HG03196 (cell line): ENCODE results near the gene SCAI.
"Not testable (repeated sequence)": the region's sequence is repeated elsewhere in the genome, so short reads cannot be mapped to it uniquely, and the experiment has no call there.

Experiments used
- ATAC-seq: cut with Tn5 transposase; IDR thresholded peaks from one replicate; pipeline ENCODE4 v1.9.1; 2021; ENCODE audit not compliant: unreplicated experiment

The SCAI gene

DNA sequence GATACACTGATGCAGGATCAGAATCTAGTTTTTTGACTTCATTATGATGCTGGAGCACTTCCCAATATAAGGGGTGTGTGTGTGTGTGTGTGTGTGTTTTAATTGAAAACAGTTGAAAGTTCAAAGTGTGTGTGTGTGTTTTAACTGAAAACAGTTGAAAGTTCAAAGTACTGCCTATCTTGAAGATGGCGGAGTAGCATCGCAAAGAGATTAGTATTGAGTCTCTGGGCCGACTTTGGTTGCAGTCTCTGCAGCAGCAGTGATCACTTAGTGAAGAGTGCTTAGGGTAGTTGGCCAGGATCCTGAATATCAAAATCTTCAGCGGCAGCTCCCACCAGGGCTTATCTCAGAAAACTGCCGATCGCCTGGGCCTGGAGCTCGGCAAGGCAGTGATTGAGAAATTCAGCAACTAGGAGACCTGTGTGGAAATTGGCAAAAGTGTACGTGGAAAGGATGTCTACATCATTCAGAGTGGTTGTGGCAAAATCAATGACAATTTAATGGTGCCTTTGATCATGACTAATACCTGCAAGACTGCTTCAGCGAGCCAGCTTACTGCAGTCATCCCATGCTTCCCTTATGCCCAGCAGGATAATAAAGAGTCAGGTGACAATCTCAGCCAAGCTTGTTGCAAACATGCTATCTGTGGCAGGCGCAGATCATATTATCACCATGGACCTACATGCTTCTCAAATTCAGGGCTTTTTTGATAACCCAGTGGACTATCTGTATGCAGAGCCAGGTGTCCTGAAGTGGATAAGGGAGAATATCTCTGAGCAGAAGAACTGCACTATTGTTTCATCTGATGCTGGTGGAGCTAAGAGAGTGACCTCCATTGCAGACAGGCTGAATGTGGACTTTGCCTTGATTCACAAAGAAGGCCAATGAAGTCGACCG is 7.3 kb upstream of the SCAI start:
- ATAC-seq, result no peak

DNA sequence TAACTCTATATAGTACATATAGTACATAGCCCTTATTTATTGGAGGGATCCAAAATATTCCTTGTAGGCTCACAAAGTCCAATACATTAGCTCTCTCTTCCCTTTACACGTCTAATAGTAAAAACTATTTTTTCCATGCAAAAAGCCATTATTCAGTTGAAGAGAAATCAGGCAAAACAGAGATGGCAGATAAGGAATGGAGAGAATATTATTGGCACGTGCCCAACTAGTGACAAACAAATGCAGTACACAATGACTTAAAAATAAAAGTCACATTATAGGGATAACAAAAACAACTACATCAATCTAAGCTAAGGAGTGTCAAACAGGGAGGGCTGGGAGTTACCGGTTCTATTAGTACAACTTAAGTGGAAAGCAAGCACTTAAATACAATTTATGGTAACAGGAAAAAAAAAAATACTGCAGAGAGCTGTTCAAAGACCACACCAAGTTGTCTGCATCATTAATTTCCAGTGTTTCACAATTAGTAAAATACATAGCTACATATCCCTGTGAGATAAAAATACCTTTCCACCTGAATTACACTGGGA is 4.1 kb upstream of the SCAI start:
- no peak for ATAC-seq

DNA sequence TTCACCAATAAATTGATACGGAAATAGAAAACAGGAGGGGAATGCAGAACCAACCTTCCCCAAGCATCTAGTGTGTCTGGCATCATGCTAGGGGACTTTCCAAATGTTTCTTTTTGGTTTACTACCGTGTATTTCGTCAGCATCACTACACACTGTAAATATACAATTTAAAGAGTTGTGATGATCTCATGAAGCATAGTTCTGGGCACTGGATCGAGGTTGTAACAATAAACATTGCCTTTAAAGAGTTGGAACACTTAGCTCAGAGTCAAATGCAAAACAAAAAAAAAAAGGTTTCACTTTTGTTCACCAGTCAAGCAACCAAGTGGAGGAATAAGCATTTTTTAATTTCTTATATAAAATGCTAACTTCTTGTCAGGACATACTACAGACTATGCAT is 2.9 kb upstream of the SCAI start:
- ATAC-seq, result no peak

DNA sequence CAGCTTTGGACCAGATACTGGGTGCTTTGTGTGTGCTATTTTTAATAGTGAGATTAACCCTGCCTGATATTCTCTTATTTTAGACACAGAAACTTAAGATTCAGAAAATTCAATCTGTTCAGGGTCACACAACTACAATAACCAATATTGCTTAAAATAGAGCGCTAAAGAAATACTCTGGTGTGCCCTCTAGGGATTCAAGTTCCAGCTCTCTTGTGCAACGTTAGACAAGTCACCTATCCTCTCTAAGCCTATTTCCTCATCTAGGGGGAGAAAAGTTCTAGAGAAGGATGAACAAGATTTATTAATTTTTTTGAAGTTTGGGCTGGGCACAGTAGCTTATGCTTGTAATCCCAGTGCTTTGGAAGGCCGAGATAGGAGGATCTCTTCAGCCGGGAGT is 2.1 kb upstream of the SCAI start:
- ATAC-seq, result no peak

DNA sequence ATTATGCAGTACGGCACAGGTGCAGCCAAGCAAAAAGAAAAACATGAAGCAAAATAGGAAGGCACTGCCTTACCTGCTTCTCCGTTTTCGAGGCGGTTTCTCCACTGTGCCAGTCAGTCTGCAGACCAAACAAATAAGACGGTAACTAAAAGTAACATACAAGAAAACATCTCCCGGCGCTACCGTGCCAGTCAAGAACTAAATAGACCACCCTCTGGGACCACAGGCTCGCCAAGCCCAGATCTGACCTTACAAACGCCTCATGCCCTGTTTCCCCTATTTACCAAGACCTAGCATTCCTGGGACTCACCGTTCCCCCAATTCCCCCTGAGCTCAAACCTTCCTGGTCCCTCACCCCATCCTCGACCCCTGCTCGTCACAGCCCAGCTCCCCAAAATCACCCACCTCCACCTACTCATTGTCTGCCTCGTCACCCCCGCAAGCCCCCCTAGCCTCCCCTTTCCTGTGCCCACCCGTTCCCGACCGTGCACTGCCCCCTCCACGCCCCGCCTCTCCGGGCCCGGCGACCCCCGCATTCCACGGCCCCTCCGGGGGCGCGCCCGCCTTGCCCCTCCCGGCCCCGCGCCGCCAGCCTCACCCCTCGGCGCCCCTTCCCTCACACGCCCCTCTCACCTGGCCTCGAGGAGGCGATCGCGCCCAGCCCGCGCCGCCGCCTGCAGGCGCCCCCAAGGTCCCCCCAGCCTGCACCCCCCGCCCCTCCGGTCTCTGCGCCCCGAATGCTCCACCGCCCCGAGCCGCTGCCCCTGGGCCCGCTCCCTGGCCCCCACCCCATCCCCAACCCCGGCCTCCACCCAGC is 560 bp downstream of the SCAI start:
- ATAC-seq, result no peak

DNA sequence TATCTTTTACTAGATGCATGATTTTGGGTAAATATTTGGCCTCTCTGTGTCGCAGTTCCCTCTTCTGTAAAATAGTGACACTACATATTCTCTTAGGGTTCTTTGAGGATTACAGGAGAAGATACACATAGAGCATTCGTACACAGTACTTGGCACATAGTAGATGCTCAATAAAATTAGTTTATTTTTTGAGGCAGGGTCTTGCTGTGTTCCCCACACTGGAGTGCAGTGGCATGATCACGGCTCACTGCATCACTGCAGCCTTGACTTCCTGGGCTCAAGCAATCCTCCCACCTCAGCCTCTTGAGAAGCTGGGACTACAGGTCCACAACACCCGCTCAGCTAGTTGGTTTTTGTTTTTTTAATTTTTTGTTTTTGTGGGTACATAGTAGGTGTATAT is 1.6 kb downstream of the SCAI start:
- ATAC-seq, result no peak

DNA sequence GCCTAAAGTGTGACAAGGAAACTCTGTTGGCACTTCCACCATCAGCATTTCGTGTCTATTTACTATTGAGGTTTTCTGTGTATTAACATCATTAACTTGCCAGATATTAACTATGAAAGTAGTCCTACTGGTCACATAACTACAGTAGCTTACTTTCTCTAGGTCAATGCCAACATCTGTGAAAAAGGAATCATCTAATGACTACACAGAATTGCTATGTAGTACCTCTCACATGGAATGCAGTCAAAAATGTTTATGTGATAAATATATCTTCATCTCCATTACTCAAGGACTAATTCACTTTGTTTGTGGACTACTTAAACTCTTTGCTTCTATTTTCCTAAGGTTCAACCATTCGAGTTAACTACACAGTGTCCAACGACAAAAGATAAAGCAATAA is 2.1 kb downstream of the SCAI start:
- ATAC-seq, result no peak

DNA sequence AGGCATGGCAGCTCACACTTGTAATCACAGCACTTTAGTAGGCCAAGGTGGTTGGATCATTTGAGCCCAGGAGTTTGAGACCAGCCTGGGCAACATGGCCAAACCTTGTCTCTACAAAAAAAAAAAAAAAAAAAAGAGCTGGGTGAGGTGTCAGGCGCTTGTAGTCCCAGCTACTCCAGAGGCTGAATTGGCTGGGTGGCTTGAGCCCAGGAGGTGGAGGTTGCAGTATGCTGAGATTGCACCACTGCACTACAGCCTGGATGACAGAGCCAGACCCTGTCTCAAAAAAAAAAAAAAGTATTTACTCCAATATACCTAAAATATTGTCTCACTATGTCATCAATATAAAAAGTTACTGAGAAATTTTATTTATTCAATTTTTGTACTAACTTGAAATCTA is 2.8 kb downstream of the SCAI start:
- no peak for ATAC-seq

DNA sequence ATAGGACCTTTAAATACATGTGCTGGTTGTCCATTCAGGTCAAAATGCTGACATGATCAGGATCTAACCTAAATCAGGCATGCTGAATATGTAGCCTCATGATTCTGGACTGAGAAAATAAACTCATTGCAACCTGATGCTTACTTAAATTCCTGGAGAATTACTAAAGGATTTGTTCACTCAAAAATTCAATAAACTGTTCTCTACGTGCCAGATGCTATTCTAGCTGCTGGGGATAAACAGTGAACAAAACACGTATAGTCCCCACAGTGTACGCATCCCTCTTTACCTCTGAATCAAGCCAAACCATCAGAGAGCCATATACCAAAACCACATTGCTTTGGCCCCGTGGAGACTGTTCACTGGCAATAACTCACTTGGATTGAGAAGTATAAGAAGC is 6.1 kb downstream of the SCAI start:
- ATAC-seq, result no peak

DNA sequence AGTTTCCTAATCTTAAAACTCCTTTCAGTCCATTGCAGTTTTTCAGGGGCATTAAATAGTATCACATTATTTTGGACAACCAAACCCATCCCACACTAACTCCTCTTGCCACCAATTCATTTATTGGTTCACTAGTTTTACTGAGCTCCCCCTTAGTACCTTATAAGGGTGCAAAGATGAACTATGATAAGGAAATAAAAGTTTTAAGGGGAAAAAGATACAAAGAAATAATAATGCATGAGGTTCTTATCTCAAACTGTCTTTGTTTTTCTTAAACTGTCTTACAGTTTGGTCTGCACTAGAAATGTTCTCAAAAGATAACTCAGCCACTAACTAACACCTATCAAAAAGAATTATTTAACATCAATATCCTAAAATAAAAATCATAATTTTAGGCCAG is 8.4 kb downstream of the SCAI start:
- ATAC-seq, result no peak

DNA sequence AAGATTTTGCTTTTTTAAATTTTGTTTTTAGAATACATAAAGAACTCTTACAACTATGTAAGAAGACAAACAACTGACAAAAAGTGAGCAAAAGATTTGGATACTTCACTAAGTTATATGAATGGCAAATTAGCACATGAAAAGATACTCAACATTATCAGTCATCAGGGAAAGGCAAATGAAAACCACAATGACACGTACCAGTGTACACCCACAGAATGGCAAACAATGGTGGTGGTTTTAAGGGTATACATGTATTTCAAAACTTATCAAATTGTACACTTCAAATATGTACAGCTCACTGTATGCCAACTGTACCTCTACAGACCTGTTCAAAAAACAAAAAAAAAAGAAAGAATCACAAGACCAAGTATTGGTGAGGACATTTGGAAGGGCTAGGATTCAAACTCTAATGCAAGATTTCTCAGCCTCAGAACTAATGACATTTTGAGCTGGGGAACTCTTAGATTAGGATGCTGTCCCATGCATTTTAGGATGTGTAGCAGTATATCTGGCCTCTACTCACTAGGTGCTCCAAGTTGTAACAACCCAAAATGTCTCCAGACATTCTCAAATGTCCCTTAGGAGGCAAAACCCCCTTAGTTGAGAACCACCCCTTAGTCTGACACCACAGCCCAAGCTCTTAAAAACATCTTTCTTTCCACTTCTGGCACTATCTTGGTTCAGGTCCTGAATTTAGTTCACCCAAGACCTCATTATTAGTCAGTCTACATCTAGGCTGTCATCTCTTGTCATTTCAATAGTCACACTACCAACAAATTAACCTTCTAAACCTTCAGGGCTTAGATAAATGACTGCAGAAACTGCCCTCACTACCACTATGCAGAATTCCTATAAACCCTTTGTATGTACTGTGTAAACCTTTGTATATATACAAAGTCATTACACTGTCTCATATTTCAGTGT is 9.7 kb downstream of the SCAI start:
- no peak for ATAC-seq

DNA sequence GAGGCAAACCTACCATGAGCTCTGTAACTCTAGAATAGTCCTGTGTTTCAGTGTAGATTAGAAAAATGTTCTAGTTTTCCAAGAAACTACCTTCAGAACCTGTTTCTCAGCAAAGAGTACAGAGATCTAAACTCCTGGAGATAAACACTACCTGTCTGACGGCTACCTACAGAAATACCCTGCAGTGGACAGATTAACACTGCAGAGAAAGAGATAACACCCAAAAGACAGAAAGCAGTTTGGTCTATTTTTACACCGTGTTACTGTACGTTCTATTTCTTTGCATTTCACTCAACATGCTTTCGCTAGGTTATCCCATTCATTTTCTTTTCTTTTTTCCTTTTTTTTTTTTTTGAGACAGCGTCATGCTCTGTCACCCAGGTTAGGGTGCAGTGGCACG is 11.6 kb downstream of the SCAI start:
- no peak for ATAC-seq

DNA sequence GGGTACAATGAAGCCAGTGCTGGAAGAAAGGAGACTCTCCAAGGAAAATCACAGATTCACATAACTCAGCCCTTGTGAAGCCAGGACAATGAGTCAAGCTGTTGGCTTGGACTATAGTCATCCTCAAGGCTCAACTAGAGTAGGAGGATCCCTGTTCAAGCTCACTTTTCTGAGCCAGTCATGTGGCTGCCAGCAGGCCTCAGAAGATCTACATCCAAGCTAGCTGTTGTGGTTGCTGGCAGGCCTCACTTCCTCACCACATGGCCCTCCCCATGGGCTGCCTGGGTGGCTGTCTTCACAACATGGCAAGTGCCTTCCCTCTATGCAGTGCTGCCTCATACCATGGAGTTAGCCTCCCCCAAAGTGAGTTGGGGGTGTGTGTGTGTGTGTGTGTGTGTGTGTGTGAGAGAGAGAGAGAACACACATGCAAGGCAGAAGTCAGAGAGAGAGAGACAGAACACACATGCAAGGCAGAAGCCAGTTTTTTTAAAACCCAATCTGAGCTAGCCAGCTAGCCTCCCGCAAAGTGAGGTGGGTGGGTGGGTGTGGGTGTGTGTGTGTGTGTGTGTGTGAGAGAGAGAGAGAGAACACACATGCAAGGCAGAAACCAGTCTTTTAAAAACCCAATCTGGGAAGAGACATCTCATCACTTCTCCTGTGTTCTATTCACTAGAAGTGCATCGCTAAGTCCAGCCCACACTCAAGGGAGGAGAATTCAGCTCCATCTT is 17.1 kb downstream of the SCAI start:
- peak; percentile 75 for ATAC-seq

DNA sequence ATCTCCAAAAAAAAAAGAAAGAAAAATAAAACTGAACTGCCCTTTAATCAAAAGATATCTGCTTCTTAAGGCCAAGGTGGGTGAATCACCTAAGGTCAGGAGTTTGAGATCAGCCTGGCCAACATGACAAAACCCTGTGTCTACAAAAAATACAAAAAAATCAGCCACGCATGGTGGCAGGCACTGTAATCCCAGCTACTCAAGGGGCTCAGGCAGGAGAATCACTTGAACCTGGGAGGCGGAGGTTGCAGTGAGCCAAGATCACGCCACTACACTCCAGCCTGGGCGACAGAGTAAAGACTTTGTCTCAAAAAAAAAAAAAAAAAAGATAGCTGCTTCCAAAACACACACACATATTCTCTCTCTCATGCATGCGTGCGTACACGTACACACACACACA is 17.8 kb downstream of the SCAI start:
- ATAC-seq, result no peak

DNA sequence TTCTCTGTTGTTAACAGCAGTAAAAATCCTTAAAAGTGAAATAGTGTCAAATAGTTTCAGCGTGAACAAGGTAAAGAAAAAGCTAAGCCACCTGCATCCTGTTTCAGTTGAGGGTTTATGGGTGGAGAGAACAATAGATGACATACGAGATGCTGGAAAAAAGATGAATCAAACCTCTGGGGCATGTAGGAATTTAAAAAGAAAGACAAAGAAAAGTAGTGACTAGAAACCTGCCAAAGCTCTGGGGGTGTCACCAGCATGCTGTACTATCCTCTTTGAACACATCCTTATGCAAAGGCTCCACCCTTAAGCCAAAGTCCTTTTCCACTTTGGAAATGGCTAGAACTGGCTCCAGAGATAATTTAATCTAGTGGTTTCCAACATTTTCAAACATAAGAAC is 22.2 kb downstream of the SCAI start:
- ATAC-seq, result no peak

DNA sequence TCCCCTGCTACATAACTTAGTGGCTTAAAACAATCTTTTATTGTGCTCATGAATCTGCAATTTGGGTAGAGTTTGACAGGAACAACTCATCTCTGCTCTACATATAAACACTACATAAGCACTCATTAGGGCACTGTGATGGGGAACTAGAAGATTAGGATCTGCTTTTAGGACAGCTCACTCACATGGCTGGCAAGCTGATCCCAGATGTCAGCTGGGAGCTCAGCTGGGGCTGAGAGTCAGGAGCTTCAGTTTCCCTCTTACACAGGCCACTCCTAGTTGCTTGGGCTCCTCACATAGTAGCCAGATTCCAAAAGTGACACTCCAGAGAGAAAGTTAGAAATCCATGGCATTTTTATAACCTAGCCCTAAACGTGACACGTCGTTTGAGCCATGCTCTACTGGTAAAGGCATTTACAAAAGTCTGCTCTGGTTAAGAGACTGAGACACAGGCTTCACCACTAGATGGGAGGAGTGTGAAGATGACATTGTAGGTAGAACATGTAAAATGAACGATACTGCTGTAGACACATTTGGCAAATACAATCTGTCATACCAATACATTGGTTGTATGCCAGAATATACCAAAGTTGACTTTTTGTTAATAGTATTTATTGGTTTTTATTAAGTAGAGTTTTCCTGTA is 23.6 kb downstream of the SCAI start:
- ATAC-seq, result no peak

DNA sequence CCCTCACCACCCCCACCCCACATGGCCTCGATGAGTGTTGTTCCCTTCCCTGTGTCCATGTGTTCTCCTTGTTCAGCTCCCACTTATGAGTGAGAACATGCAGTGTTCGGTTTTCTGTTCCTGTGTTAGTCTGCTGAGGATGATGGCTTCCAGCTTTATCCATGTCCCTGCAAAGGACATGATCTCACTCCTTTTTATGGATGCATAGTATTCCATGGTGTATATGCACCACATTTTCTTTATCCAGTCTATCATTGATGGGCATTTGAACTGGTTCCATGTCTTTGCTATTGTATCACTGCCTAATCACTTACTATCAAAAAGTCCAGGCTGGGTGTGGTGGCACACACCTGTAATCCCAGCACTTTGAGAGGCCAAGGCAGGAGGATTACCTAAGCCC is 24.6 kb downstream of the SCAI start:
- ATAC-seq, result not testable (repeated sequence)

DNA sequence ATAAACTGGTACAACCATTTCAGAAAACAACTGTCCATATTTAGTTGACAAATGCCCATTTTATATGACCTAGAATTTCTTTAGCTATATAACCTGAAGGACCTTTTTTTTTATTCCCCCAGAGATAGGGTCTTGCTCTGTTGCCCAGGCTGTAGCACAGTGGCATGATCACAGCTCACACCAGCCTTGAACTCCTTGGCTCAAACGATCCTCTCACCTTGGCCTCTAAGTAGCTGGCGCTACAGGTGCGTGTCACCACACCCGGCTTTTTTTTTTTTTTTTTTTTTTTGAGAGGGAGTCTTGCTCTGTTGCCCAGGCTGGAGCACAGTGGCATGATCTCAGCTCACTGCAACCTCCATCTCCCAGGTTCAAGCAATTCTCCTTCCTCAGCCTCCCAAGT is 28.8 kb downstream of the SCAI start:
- ATAC-seq, result not testable (repeated sequence)

DNA sequence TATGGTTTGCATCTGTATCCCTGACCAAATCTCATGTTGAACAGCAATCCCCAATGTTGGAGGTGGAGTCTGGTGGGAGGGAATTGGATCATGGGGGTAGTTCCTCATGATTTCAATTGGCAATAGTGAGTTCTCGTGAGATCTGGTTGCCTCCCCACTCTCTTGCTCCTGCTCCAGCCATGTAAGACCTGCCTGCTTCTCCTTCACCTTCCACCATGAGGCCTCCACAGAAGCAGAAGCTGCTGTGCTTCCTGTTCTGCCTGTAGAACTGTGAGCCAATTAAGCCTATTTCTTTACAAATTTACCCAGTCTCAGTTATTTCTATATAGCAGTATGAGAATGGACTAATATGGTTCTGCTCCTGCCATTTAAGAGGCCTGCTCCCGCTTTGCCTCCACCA is 32.9 kb downstream of the SCAI start:
- ATAC-seq, result no peak

DNA sequence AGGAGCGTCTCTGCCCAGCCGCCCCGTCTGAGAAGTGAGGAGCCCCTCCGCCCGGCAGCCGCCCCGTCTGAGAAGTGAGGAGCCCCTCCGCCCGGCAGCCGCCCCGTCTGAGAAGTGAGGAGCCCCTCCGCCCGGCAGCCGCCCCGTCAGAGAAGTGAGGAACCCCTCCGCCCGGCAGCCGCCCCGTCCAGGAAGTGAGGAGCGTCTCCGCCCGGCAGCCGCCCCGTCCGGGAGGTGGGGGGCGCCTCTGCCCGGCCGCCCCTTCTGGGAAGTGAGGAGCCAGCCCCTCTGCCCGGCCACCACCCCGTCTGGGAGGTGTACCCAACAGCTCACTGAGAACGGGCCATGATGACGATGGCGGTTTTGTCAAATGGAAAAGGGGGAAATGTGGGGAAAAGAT is 34.8 kb downstream of the SCAI start:
- ATAC-seq, result not testable (repeated sequence)
